Epithelial cell of esophagus (primary cell): ENCODE results near the gene AFAP1L2.

ENCODE experiments used
- DNase-seq: peaks from one replicate; pipeline ENCODE4 v3.0.0; 2010; ENCODE audit warnings: low read depth
- H3K4me3 ChIP-seq: 2 replicates; pipeline ENCODE4 v1.5.1; 2011; ENCODE audit warnings: mild to moderate bottlenecking, low read length, control low read depth
- CTCF ChIP-seq: IDR thresholded peaks from 2 replicates; pipeline ENCODE4 v1.5.1; 2011; ENCODE audit warnings: low read depth, mild to moderate bottlenecking, low read length, control low read depth, inconsistent platforms; ENCODE audit not compliant: insufficient read depth; ENCODE audit errors: missing control alignments

AFAP1L2 gene

GRCh38 chr10:114380797-114381196 is 23.5 kb downstream of the AFAP1L2 start:
- no peak overlapping the region for H3K4me3 ChIP-seq
- TF ChIP-seq CTCF, result no peak
- DNase-seq, result no peak

- TF ChIP-seq CTCF, result no peak
- DNase-seq, result peak; percentile 52
- no peak overlapping the region for H3K4me3 ChIP-seq
Measured at GRCh38 chr10:114380060-114380459, 24.2 kb downstream of the AFAP1L2 start.

- no peak overlapping the region for H3K4me3 ChIP-seq
- no peak for DNase-seq
- TF ChIP-seq CTCF, result no peak
Measured at GRCh38 chr10:114379631-114380041, 24.7 kb downstream of the AFAP1L2 start.

GRCh38 chr10:114376523-114376922 is 27.8 kb downstream of the AFAP1L2 start:
- peak; percentile 19 for DNase-seq
- no peak overlapping the region for H3K4me3 ChIP-seq
- no peak for TF ChIP-seq CTCF

GRCh38 chr10:114375047-114375446 is 29.3 kb downstream of the AFAP1L2 start:
- TF ChIP-seq CTCF, result no peak

GRCh38 chr10:114374053-114374791 is 30.1 kb downstream of the AFAP1L2 start:
- H3K4me3 ChIP-seq, result no peak overlapping the region
- no peak for TF ChIP-seq CTCF
- no peak for DNase-seq

More at GRCh38 chr10:114375047-114375446, 29.3 kb downstream of the AFAP1L2 start:
- no peak overlapping the region for H3K4me3 ChIP-seq
- DNase-seq, result peak; percentile 58

GRCh38 chr10:114373631-114374030 is 30.7 kb downstream of the AFAP1L2 start:
- no peak for DNase-seq
- no peak for TF ChIP-seq CTCF
- no peak overlapping the region for H3K4me3 ChIP-seq
